Liver (tissue), 10 donors: ENCODE data around the gene ADGRB2. TPM values are rescaled to one million over a fixed set of nuclear protein-coding genes. Genes with fewer than 3 reads are reported as not detected.

ENCODE experiments used
- DNase-seq: peaks from one replicate; pipeline ENCODE4 v3.0.0-alpha.2; 2017; ENCODE audit warnings: low spot score
- H3K27ac ChIP-seq, 2 donors: one replicate each; pipeline ENCODE4 v1.7.0; 2013; ENCODE audit warnings: inconsistent platforms in 2 of 2, low read length in 2 of 2, control low read depth in 1 of 2, low read depth in 1 of 2, mild to moderate bottlenecking in 1 of 2
- H3K27me3 ChIP-seq, 4 donors: one replicate each; pipeline versions ENCODE4 v1.6.1 to v1.7.0; 2013; ENCODE audit warnings: low read length in 3 of 4, inconsistent platforms in 1 of 4, mild to moderate bottlenecking in 1 of 4, moderate library complexity in 1 of 4; ENCODE audit not compliant: control insufficient read depth in 4 of 4, insufficient read depth in 4 of 4
- H3K36me3 ChIP-seq, 4 donors: one replicate each; pipeline versions ENCODE4 v1.6.1 to v1.7.0; 2013; ENCODE audit warnings: low read length in 3 of 4, mild to moderate bottlenecking in 3 of 4, low read depth in 1 of 4, moderate library complexity in 1 of 4; ENCODE audit not compliant: control insufficient read depth in 4 of 4, insufficient read depth in 3 of 4
- H3K4me1 ChIP-seq, 4 donors: one replicate each; pipeline versions ENCODE4 v1.6.1 to v1.7.0; 2013; ENCODE audit warnings: low read length in 3 of 4, mild to moderate bottlenecking in 3 of 4, moderate library complexity in 1 of 4; ENCODE audit not compliant: control insufficient read depth in 4 of 4, insufficient read depth in 4 of 4
- H3K4me3 ChIP-seq, 3 donors: one replicate each; pipeline versions ENCODE4 v1.6.1 to v1.7.0; 2013; ENCODE audit warnings: low read length in 3 of 3, control low read depth in 1 of 3, low read depth in 1 of 3, mild to moderate bottlenecking in 1 of 3
- H3K9ac ChIP-seq, 2 donors: one replicate each; pipeline ENCODE4 v1.7.0; 2013; ENCODE audit warnings: low read length in 2 of 2, mild to moderate bottlenecking in 2 of 2, moderate library complexity in 2 of 2, control low read depth in 1 of 2, low read depth in 1 of 2
- H3K9me3 ChIP-seq, 4 donors: one replicate each; pipeline versions ENCODE4 v1.6.1 to v1.7.0; 2013; ENCODE audit warnings: low read length in 3 of 4; ENCODE audit not compliant: control insufficient read depth in 4 of 4
- EGR1 ChIP-seq, 2 donors: IDR thresholded peaks; 2 replicates each; pipeline ENCODE4 v1.6.1; 2016 to 2018; ENCODE audit warnings: antibody characterized with exemption in 2 of 2, low read depth in 2 of 2
- FOXA1 ChIP-seq: IDR thresholded peaks from 2 replicates; pipeline ENCODE4 v1.6.1; 2016; ENCODE audit warnings: antibody characterized with exemption
- FOXA2 ChIP-seq: IDR thresholded peaks from 2 replicates; pipeline ENCODE4 v1.6.1; 2016; ENCODE audit warnings: antibody characterized with exemption
- GABPA ChIP-seq, 2 donors: IDR thresholded peaks in 1 of 2; conservative IDR thresholded peaks in 1 of 2; 2 replicates each; pipeline ENCODE4 v1.6.1; 2016; ENCODE audit warnings: antibody characterized with exemption in 2 of 2, mild to moderate bottlenecking in 1 of 2, moderate library complexity in 1 of 2
- HNF4A ChIP-seq, 2 donors: conservative IDR thresholded peaks; 2 replicates each; pipeline ENCODE4 v1.6.1; 2016; ENCODE audit warnings: antibody characterized with exemption in 2 of 2, mild to moderate bottlenecking in 2 of 2
- HNF4G ChIP-seq: IDR thresholded peaks from 2 replicates; pipeline ENCODE4 v1.6.1; 2016; ENCODE audit warnings: antibody characterized with exemption
- JUND ChIP-seq, 2 donors: IDR thresholded peaks; 2 replicates each; pipeline ENCODE4 v1.6.1; 2016; ENCODE audit warnings: antibody characterized with exemption in 2 of 2
- NR2F2 ChIP-seq: IDR thresholded peaks from 2 replicates; pipeline ENCODE4 v1.6.1; 2016; ENCODE audit warnings: antibody characterized with exemption
- RAD21 ChIP-seq, 2 donors: IDR thresholded peaks; 2 replicates each; pipeline ENCODE4 v1.6.1; 2016; ENCODE audit warnings: antibody characterized with exemption in 2 of 2, mild to moderate bottlenecking in 2 of 2
- RXRA ChIP-seq, 2 donors: IDR thresholded peaks; 2 replicates each; pipeline ENCODE4 v1.6.1; 2017 to 2018; ENCODE audit warnings: antibody characterized with exemption in 2 of 2, mild to moderate bottlenecking in 1 of 2
- SP1 ChIP-seq: IDR thresholded peaks from 2 replicates; pipeline ENCODE4 v1.6.1; 2018; ENCODE audit warnings: antibody characterized with exemption, mild to moderate bottlenecking
- TAF1 ChIP-seq: conservative IDR thresholded peaks from 2 replicates; pipeline ENCODE4 v1.6.1; 2016; ENCODE audit warnings: antibody characterized with exemption, mild to moderate bottlenecking
- YY1 ChIP-seq: IDR thresholded peaks from 2 replicates; pipeline ENCODE4 v1.6.1; 2016; ENCODE audit warnings: antibody characterized with exemption, mild to moderate bottlenecking
- WGBS: extraction: QIAGEN DNeasy Blood & Tissue Kit; methylation state at CpG from one replicate; pipeline ENCODE4 v1.1.7; 2013; 5-methylcytosine and 5-hydroxymethylcytosine counted together
- polyA plus RNA-seq, 2 donors: library from polyadenylated mRNA; stranded (reverse) in 1 of 2; unstranded in 1 of 2; fragments of 200-250 nt in 1 of 2; fragments of >200 nt in 1 of 2; fragmentation: Nextera tagmentation in 1 of 2; extraction: Ambion mirVana in 1 of 2; gene quantifications; one replicate each; pipeline versions ENCODE4 v1.2.1 to v1.2.3, GENCODE V29; 2013 to 2015
- small RNA-seq: library from RNA; depleted of rRNA; stranded (forward); fragments of <200 nt; gene quantifications from one replicate; pipeline ENCODE3, GENCODE V24; 2014
- total RNA-seq, 2 donors: library from RNA; depleted of rRNA; stranded (reverse); fragments of >200 nt; gene quantifications; one replicate each; pipeline ENCODE4 v1.2.3, GENCODE V29; 2014
- TF ChIP-seq, protein P1 (sequence below): IDR thresholded peaks from 2 replicates; pipeline ENCODE4 v1.6.1; 2016; ENCODE audit warnings: antibody characterized with exemption, mild to moderate bottlenecking
- TF ChIP-seq, protein P2 (sequence below): IDR thresholded peaks from 2 replicates; pipeline ENCODE4 v1.6.1; 2016; ENCODE audit warnings: antibody characterized with exemption
- TF ChIP-seq, protein P3 (sequence below): IDR thresholded peaks from 2 replicates; pipeline ENCODE4 v1.6.1; 2016; ENCODE audit warnings: antibody characterized with exemption
- TF ChIP-seq, protein P4 (sequence below): IDR thresholded peaks from 2 replicates; pipeline ENCODE4 v1.6.1; 2016; ENCODE audit warnings: antibody characterized with exemption
- TF ChIP-seq, protein P5 (sequence below): fragments of 150-350 bp; IDR thresholded peaks from 2 replicates; pipeline ENCODE4 v1.5.1; 2017; ENCODE audit warnings: improper control_type of control experiment, low read depth, low read length; ENCODE audit not compliant: missing input control
- donor health status: healthy.
- donor health status: healthy.
- donor health status: healthy.
- donor health status: healthy.
- donor health status: healthy.

Gene ADGRB2
- total and polyA plus RNA-seq, 4 donors, result under 0.01 to 0.05 (median 0.05) TPM; not detected in 1

DNA sequence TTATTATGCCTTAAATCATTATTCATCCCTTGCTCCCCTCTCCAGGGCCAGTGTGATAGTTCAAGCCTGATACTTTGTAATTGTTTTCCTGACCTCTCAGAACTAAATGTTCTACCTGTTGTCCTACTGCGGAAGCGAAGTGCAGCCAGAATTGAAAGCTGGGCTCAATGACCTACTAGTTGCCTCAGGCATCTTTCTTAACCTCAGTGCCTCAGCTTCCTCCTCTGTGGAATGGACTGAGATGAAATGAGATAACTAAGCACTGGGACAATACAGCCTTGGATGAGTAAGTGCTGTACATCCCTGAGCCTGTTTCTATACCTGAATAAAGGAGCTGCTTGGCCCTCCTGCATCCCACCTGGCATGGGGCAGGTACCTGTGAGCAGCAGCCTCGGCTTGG, 86.7 kb downstream of the ADGRB2 start:
- no peak for DNase-seq
- no peak overlapping the region for H3K9ac ChIP-seq
- no peaks in the 10 kb centered on the region for H3K36me3 ChIP-seq
- no peak overlapping the region for H3K27ac ChIP-seq
- no peak overlapping the region for H3K4me3 ChIP-seq
- 66% methylated on average over 3 of the region's 3 CpGs for WGBS
- no peaks in the 10 kb centered on the region for H3K4me1 ChIP-seq
- no peaks in the 10 kb centered on the region for H3K9me3 ChIP-seq
- TF ChIP-seq SP1, result no peak
- TF ChIP-seq NR2F2, result no peak
- no peak for TF ChIP-seq YY1
- TF ChIP-seq, protein P1, sequence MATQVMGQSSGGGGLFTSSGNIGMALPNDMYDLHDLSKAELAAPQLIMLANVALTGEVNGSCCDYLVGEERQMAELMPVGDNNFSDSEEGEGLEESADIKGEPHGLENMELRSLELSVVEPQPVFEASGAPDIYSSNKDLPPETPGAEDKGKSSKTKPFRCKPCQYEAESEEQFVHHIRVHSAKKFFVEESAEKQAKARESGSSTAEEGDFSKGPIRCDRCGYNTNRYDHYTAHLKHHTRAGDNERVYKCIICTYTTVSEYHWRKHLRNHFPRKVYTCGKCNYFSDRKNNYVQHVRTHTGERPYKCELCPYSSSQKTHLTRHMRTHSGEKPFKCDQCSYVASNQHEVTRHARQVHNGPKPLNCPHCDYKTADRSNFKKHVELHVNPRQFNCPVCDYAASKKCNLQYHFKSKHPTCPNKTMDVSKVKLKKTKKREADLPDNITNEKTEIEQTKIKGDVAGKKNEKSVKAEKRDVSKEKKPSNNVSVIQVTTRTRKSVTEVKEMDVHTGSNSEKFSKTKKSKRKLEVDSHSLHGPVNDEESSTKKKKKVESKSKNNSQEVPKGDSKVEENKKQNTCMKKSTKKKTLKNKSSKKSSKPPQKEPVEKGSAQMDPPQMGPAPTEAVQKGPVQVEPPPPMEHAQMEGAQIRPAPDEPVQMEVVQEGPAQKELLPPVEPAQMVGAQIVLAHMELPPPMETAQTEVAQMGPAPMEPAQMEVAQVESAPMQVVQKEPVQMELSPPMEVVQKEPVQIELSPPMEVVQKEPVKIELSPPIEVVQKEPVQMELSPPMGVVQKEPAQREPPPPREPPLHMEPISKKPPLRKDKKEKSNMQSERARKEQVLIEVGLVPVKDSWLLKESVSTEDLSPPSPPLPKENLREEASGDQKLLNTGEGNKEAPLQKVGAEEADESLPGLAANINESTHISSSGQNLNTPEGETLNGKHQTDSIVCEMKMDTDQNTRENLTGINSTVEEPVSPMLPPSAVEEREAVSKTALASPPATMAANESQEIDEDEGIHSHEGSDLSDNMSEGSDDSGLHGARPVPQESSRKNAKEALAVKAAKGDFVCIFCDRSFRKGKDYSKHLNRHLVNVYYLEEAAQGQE, result no peak
- TF ChIP-seq, protein P2, sequence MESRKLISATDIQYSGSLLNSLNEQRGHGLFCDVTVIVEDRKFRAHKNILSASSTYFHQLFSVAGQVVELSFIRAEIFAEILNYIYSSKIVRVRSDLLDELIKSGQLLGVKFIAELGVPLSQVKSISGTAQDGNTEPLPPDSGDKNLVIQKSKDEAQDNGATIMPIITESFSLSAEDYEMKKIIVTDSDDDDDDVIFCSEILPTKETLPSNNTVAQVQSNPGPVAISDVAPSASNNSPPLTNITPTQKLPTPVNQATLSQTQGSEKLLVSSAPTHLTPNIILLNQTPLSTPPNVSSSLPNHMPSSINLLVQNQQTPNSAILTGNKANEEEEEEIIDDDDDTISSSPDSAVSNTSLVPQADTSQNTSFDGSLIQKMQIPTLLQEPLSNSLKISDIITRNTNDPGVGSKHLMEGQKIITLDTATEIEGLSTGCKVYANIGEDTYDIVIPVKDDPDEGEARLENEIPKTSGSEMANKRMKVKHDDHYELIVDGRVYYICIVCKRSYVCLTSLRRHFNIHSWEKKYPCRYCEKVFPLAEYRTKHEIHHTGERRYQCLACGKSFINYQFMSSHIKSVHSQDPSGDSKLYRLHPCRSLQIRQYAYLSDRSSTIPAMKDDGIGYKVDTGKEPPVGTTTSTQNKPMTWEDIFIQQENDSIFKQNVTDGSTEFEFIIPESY, result no peak
- no peak for TF ChIP-seq HNF4A (conservative IDR thresholded peaks at IDR 0.05)
- no peak for TF ChIP-seq EGR1 (IDR thresholded peaks at IDR 0.05; ENCODE audit: low read depth in 2 of 2)
- no peak for TF ChIP-seq TAF1
- TF ChIP-seq, protein P3, sequence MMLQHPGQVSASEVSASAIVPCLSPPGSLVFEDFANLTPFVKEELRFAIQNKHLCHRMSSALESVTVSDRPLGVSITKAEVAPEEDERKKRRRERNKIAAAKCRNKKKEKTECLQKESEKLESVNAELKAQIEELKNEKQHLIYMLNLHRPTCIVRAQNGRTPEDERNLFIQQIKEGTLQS, result no peak
- TF ChIP-seq FOXA1, result no peak
- no peak for TF ChIP-seq GABPA (IDR thresholded peaks at IDR 0.05 in 1 of 2, conservative IDR thresholded peaks at IDR 0.05 in 1 of 2)
- TF ChIP-seq, protein P4, sequence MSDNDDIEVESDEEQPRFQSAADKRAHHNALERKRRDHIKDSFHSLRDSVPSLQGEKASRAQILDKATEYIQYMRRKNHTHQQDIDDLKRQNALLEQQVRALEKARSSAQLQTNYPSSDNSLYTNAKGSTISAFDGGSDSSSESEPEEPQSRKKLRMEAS, result no peak
- no peak for TF ChIP-seq RAD21 (IDR thresholded peaks at IDR 0.05)
- TF ChIP-seq FOXA2, result no peak
- no peak for TF ChIP-seq RXRA (IDR thresholded peaks at IDR 0.05)
- no peak for TF ChIP-seq JUND (IDR thresholded peaks at IDR 0.05)
- TF ChIP-seq, protein P5, sequence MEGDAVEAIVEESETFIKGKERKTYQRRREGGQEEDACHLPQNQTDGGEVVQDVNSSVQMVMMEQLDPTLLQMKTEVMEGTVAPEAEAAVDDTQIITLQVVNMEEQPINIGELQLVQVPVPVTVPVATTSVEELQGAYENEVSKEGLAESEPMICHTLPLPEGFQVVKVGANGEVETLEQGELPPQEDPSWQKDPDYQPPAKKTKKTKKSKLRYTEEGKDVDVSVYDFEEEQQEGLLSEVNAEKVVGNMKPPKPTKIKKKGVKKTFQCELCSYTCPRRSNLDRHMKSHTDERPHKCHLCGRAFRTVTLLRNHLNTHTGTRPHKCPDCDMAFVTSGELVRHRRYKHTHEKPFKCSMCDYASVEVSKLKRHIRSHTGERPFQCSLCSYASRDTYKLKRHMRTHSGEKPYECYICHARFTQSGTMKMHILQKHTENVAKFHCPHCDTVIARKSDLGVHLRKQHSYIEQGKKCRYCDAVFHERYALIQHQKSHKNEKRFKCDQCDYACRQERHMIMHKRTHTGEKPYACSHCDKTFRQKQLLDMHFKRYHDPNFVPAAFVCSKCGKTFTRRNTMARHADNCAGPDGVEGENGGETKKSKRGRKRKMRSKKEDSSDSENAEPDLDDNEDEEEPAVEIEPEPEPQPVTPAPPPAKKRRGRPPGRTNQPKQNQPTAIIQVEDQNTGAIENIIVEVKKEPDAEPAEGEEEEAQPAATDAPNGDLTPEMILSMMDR, result no peak
- no peak for TF ChIP-seq HNF4G
- peaks cover 0 to 5% (median 0%) of the 10 kb centered on the region in 4 donors for H3K27me3 ChIP-seq

Small RNA genes within 50 kb of the gene (small RNA-seq; reads per million reads assigned to genes)
- gene MIR4254, result not detected

Other genes starting within 250 kb of the ADGRB2 start
- gene TINAGL1, start 187.8 kb downstream of the ADGRB2 start, total RNA-seq, result 10 to 100 TPM; 16.1 to 52.9 TPM
- gene TINAGL1, start 187.8 kb downstream of the ADGRB2 start, polyA plus RNA-seq, result 10 to 100 TPM in 1 of 2 donors, 1 to 10 TPM in 1; 8.7 to 35.0 TPM
- gene HCRTR1, start 146.7 kb downstream of the ADGRB2 start, total RNA-seq, result not detected
- gene HCRTR1, start 146.7 kb downstream of the ADGRB2 start, polyA plus RNA-seq, result under 1 TPM in 1 of 2 donors, not detected in 1; 0.06 TPM
- gene PEF1, start 119.5 kb downstream of the ADGRB2 start, total RNA-seq, result 10 to 100 TPM; 30.4 to 34.1 TPM
- 10 to 100 TPM; 27.7 to 46.8 TPM for gene PEF1, start 119.5 kb downstream of the ADGRB2 start, polyA plus RNA-seq
- 1 to 10 TPM; 3.0 to 3.8 TPM for gene COL16A1, start 60.3 kb downstream of the ADGRB2 start, total RNA-seq
- 1 to 10 TPM in 1 of 2 donors, under 1 TPM in 1; 0.43 to 1.7 TPM for gene COL16A1, start 60.3 kb downstream of the ADGRB2 start, polyA plus RNA-seq
- gene SPOCD1, start 51.7 kb upstream of the ADGRB2 start, total RNA-seq, result under 1 TPM; under 0.01 to 0.19 TPM
- gene SPOCD1, start 51.7 kb upstream of the ADGRB2 start, polyA plus RNA-seq, result under 1 TPM in 1 of 2 donors, not detected in 1; 0.12 TPM
- gene PTP4A2, start 174.0 kb upstream of the ADGRB2 start, total RNA-seq, result 10 to 100 TPM; 74.4 to 98.1 TPM
- gene PTP4A2, start 174.0 kb upstream of the ADGRB2 start, polyA plus RNA-seq, result 10 to 100 TPM; 47.7 to 69.3 TPM
- 10 to 100 TPM; 21.7 to 37.6 TPM for gene KHDRBS1, start 249.5 kb upstream of the ADGRB2 start, total RNA-seq
- 10 to 100 TPM; 14.6 to 27.3 TPM for gene KHDRBS1, start 249.5 kb upstream of the ADGRB2 start, polyA plus RNA-seq